GM23248 (cell line): Measurements from ENCODE around the gene MARCHF7. TPM values are rescaled to one million over a fixed set of nuclear protein-coding genes. Genes with fewer than 3 reads are reported as not detected.
"Not testable (repeated sequence)": the region's sequence is repeated elsewhere in the genome, so short reads cannot be mapped to it uniquely, and the experiment has no call there.

Experiments used
- DNase-seq: peaks from one replicate; pipeline ENCODE4 v3.0.0-alpha.2; 2015
- H2AFZ ChIP-seq: fragments of 200-600 bp; sonication (generic); 2 replicates; pipeline ENCODE4 v1.6.1; 2016; ENCODE audit warnings: antibody characterized with exemption
- H3F3A ChIP-seq: fragments of 200-600 bp; sonication (generic); 2 replicates; pipeline ENCODE4 v1.6.1; 2016; ENCODE audit warnings: mild to moderate bottlenecking, antibody characterized with exemption, mixed run types; ENCODE audit not compliant: insufficient read depth
- H3K27ac ChIP-seq: fragments of 200-600 bp; sonication (generic); 2 replicates; pipeline ENCODE4 v1.5.1; 2016; ENCODE audit warnings: mild to moderate bottlenecking
- H3K27me3 ChIP-seq: fragments of 200-600 bp; sonication (generic); replicated peaks from 2 replicates; pipeline ENCODE4 v1.6.1; 2016; ENCODE audit warnings: mild to moderate bottlenecking; ENCODE audit not compliant: insufficient read depth
- H3K36me3 ChIP-seq: fragments of 200-600 bp; sonication (generic); 2 replicates; pipeline ENCODE4 v1.6.1; 2016; ENCODE audit warnings: low read depth, mild to moderate bottlenecking
- H3K4me1 ChIP-seq: fragments of 200-600 bp; sonication (generic); 2 replicates; pipeline ENCODE4 v1.6.1; 2016; ENCODE audit warnings: mild to moderate bottlenecking; ENCODE audit not compliant: insufficient read depth
- H3K4me2 ChIP-seq: fragments of 200-600 bp; sonication (generic); one replicate; pipeline ENCODE4 v1.6.1; 2016; ENCODE audit warnings: mild to moderate bottlenecking; ENCODE audit not compliant: unreplicated experiment
- H3K4me3 ChIP-seq: fragments of 200-600 bp; sonication (generic); 2 replicates; pipeline ENCODE4 v1.5.1; 2016; ENCODE audit warnings: mild to moderate bottlenecking
- H3K79me2 ChIP-seq: fragments of 200-600 bp; sonication (generic); 2 replicates; pipeline ENCODE4 v1.6.1; 2016; ENCODE audit warnings: mild to moderate bottlenecking; ENCODE audit not compliant: insufficient read depth
- H3K9ac ChIP-seq: fragments of 200-600 bp; sonication (generic); 2 replicates; pipeline ENCODE4 v1.6.1; 2016; ENCODE audit warnings: mild to moderate bottlenecking
- H3K9me2 ChIP-seq: fragments of 200-600 bp; sonication (generic); 2 replicates; pipeline ENCODE4 v1.6.1; 2016; ENCODE audit warnings: mixed run types, mild to moderate bottlenecking, moderate library complexity; ENCODE audit not compliant: insufficient read depth
- H3K9me3 ChIP-seq: fragments of 200-600 bp; sonication (generic); one replicate; pipeline ENCODE4 v1.6.1; 2017; ENCODE audit warnings: low read depth
- H4K20me1 ChIP-seq: fragments of 200-600 bp; sonication (generic); 2 replicates; pipeline ENCODE4 v1.6.0; 2016; ENCODE audit not compliant: insufficient read depth
- EZH2 ChIP-seq: fragments of 200-600 bp; sonication (generic); IDR thresholded peaks from 2 replicates; pipeline ENCODE4 v1.6.1; 2018; ENCODE audit warnings: antibody characterized with exemption, mild to moderate bottlenecking; ENCODE audit not compliant: insufficient read depth, poor library complexity, severe bottlenecking
- EZH2phosphoT487 ChIP-seq: fragments of 200-600 bp; sonication (generic); IDR thresholded peaks from 2 replicates; pipeline ENCODE4 v1.6.1; 2018; ENCODE audit warnings: antibody characterized with exemption, moderate library complexity, mild to moderate bottlenecking, low read depth; ENCODE audit not compliant: insufficient read depth
- WGBS, 2 experiments: methylation state at CpG; one replicate each; pipeline ENCODE4 v1.1.6; 2015 to 2017; ENCODE audit warnings: low lambda C conversion rate in 2 of 2, low coverage in 1 of 2; ENCODE audit errors: missing lambda C conversion rate in 2 of 2; 5-methylcytosine and 5-hydroxymethylcytosine counted together
- in situ Hi-C: fragments of 300-500 bp; cut with MboI; formaldehyde crosslinking; loops from 2 replicates; pipeline ENCODE4 v1.15.0; 2020
- polyA plus RNA-seq: library from polyadenylated mRNA; unstranded; fragments of >200 nt; fragmentation: Nextera tagmentation; extraction: Ambion mirVana; gene quantifications from 2 replicates; pipeline ENCODE4 v1.2.1, GENCODE V29; 2016
- total RNA-seq: library from RNA; depleted of rRNA; stranded (reverse); fragments of >200 nt; shearing (Covaris generic); gene quantifications from 2 replicates; pipeline ENCODE4 v1.2.3, GENCODE V29; 2014

MARCHF7 gene
- total and polyA plus RNA-seq, 2 experiments from 2014 or later = 92.7 to 99.3 TPM

DNA sequence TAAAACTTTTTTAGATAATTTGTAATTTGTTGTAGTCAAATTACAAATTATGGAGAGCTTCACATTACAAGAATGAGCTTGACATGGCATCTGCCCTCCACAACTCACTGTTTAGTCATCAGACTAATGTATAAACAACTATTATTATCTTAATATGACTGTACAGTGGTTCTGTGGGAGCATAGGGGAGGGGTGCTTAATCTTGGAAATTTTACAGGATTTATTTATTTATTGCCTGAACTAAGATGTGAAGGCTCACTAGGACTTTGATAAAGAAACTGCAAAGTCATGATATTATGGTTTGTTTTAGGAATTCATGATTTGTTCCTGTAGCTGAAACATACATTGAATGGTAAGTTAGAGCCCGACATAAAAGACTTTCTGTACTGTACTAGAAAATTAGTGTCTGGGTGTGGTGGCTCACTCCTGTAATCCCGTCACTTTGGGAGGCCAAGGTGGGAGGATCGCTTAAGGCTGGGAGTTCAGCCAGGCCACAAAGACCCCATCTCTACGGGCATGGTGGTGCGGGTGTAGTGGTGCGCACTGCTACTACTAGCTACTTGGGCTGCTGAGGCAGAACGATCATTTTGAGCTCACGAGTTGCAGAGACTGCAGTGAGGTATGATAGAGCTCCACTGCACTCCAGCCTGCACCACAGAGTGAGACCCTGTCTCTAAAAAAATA is 2.1 kb downstream of the MARCHF7 start:
- peaks cover 29% of the 10 kb centered on the region for H3K4me1 ChIP-seq
- in situ Hi-C loops = no loop called here
- peak; percentile 84 for DNase-seq

DNA sequence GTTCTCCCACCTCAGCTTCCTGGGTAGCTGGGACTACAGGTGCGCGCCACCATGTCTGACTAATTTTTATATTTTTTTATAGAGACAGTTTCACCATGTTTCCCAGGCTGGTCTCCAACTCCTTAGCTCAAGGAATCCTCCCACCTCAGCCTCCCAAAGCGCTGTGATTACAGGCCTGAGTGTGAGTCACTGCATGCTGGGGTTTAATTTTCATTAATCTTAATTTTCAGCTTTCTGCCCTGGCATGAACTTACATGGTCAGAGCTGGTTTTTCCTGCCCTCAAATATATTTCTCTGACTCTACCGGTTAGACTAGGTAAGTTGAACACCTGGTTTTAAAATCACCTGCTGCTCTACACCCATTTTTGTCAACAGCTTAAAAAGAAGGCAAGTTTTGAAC is 3.1 kb downstream of the MARCHF7 start:
- Histone ChIP-seq H3K36me3 (peaks cover 43% of the 10 kb centered on the region), H3K79me2 (peaks cover 87% of the 10 kb centered on the region), H2AFZ (no peak overlapping the region), H4K20me1 (peaks cover 26% of the 10 kb centered on the region; the same call in 1 of the 2 replicates), H3K27me3 (no peaks in the 10 kb centered on the region), H3K9me2 (no peaks in the 10 kb centered on the region), H3F3A (peaks cover 34% of the 10 kb centered on the region), H3K4me3 (no peak overlapping the region), H3K4me1 (peaks cover 28% of the 10 kb centered on the region), H3K4me2 (no peak overlapping the region), H3K9me3 (no peaks in the 10 kb centered on the region), H3K9ac (no peak overlapping the region), H3K27ac (no peak overlapping the region)
- TF ChIP-seq EZH2 (no peak), EZH2phosphoT487 (no peak)
- in situ Hi-C loops = no loop called here
- WGBS, 2 experiments = 87 to 88% methylated on average over 4 of the region's 4 CpGs
- DNase-seq = no peak

More for the DNA sequence above, 2.1 kb downstream of the MARCHF7 start:
- Histone ChIP-seq H3K9me2 (no peaks in the 10 kb centered on the region), H3K9ac (peak overlapping the region; percentile 98), H3K27me3 (no peaks in the 10 kb centered on the region), H3F3A (peaks cover 34% of the 10 kb centered on the region), H3K36me3 (peaks cover 33% of the 10 kb centered on the region), H3K4me3 (peak overlapping the region; percentile 89), H3K27ac (peak overlapping the region; percentile 94), H3K9me3 (no peaks in the 10 kb centered on the region), H2AFZ (no peak overlapping the region), H3K79me2 (peaks cover 77% of the 10 kb centered on the region), H4K20me1 (peaks cover 25% of the 10 kb centered on the region; the same call in 1 of the 2 replicates), H3K4me2 (peak overlapping the region; percentile 97)
- WGBS, 2 experiments = 89 to 95% methylated on average over 8 of the region's 8 CpGs
- TF ChIP-seq EZH2phosphoT487 (no peak), EZH2 (no peak)

DNA sequence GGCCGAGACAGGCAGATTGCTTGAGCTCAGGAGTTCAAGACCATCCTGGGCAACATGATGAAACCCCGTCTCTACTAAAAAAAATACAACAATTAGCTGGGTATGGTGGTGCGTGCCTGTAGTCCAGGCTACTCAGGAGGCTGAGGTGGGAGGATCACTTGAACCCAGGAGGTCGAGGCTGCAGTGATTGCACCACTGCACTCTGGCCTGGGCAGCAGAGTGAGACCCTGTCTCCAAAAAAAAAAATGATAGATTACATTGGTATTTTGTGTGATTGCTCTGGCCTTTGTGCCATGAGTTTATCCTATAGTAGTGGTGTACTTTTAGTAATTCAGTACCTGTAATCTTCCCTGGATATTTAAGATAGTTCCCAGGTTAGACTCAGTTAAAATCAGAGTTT is 4.1 kb downstream of the MARCHF7 start:
- H3K27ac ChIP-seq, H3K4me3 ChIP-seq, H3K27me3 ChIP-seq, H3K9me3 ChIP-seq, H3K4me2 ChIP-seq, H3K9ac ChIP-seq, H2AFZ ChIP-seq, H3K9me2 ChIP-seq, in situ Hi-C loops, DNase-seq: not testable (repeated sequence)
- peaks cover 47% of the 10 kb centered on the region for H3K36me3 ChIP-seq
- H3K79me2 ChIP-seq = peaks cover 91% of the 10 kb centered on the region
- H3F3A ChIP-seq = peaks cover 29% of the 10 kb centered on the region
- peaks cover 36% of the 10 kb centered on the region; the same call in 1 of the 2 replicates for H4K20me1 ChIP-seq
- peaks cover 18% of the 10 kb centered on the region for H3K4me1 ChIP-seq
- WGBS, 2 experiments = 98 to 99% methylated on average over 4 of the region's 4 CpGs

DNA sequence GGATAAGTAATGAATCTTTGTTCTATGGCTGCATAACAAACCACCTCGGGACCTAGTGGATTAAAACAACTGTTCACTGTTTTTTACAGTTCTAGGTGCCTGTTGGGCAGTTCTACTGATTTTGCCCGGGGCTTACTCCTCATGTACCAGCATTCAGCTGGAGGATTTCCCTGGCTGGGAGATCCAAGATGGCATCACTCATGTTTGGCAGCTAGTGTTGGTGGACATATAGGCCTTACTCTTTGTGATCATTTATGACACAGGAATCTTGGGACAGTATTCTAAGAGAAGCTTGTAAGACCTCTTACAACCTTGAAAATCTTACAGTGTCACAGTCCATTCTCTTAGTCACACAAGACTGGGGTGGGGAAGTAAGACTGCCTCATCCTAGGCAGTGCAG is 4.6 kb downstream of the MARCHF7 start:
- H3K36me3 ChIP-seq = peaks cover 47% of the 10 kb centered on the region
- no peak for DNase-seq
- H3K9me2 ChIP-seq = no peaks in the 10 kb centered on the region
- H3K4me3 ChIP-seq = no peak overlapping the region
- H3K9ac ChIP-seq = no peak overlapping the region
- peaks cover 96% of the 10 kb centered on the region for H3K79me2 ChIP-seq
- no peak overlapping the region for H3K4me2 ChIP-seq
- H3K27ac ChIP-seq = no peak overlapping the region
- in situ Hi-C loops = no loop called here
- no peaks in the 10 kb centered on the region for H3K9me3 ChIP-seq
- no peaks in the 10 kb centered on the region for H3K27me3 ChIP-seq
- peaks cover 40% of the 10 kb centered on the region; the same call in 1 of the 2 replicates for H4K20me1 ChIP-seq
- no peak for TF ChIP-seq EZH2
- TF ChIP-seq EZH2phosphoT487 = no peak
- H3F3A ChIP-seq = peaks cover 29% of the 10 kb centered on the region
- H3K4me1 ChIP-seq = peaks cover 18% of the 10 kb centered on the region
- no peak overlapping the region for H2AFZ ChIP-seq
- WGBS, 2 experiments = 92 to 100% methylated on average over 2 of the region's 2 CpGs
